Smooth muscle cell (in vitro differentiated cells): ENCODE measurements around the gene TSTD2. TPM values are rescaled to one million over a fixed set of nuclear protein-coding genes. Genes with fewer than 3 reads are reported as not detected.

ENCODE experiments used
- DNase-seq: peaks from one replicate; lab custom pipeline; 2025; ENCODE audit not compliant: unreplicated experiment; lab: John Stamatoyannopoulos, UW
- H2AFZ ChIP-seq: fragments of 200-600 bp; sonication (generic); 2 replicates; pipeline ENCODE4 v1.6.0; 2016; ENCODE audit warnings: antibody characterized with exemption, low read depth, mild to moderate bottlenecking
- H3F3A ChIP-seq: fragments of 200-600 bp; sonication (generic); 2 replicates; pipeline ENCODE4 v1.6.0; 2017; ENCODE audit warnings: antibody characterized with exemption, low read depth
- H3K27ac ChIP-seq: fragments of 200-600 bp; sonication (generic); 2 replicates; pipeline ENCODE4 v1.5.1; 2016; ENCODE audit warnings: low read depth, mild to moderate bottlenecking
- H3K27me3 ChIP-seq: fragments of 200-600 bp; sonication (generic); 2 replicates; pipeline ENCODE4 v1.6.1; 2016; ENCODE audit warnings: low read depth, mild to moderate bottlenecking
- H3K36me3 ChIP-seq: fragments of 200-600 bp; sonication (generic); 2 replicates; pipeline ENCODE4 v1.5.1; 2016; ENCODE audit warnings: low read depth
- H3K4me1 ChIP-seq: fragments of 200-600 bp; sonication (generic); 2 replicates; pipeline ENCODE4 v1.5.1; 2016; ENCODE audit warnings: low read depth
- H3K4me2 ChIP-seq: fragments of 200-600 bp; sonication (generic); 2 replicates; pipeline ENCODE4 v1.6.0; 2016; ENCODE audit warnings: mild to moderate bottlenecking
- H3K4me3 ChIP-seq: fragments of 200-600 bp; sonication (generic); 2 replicates; pipeline ENCODE4 v1.5.1; 2016; ENCODE audit warnings: mild to moderate bottlenecking
- H3K79me2 ChIP-seq: fragments of 200-600 bp; sonication (generic); 2 replicates; pipeline ENCODE4 v1.6.0; 2016; ENCODE audit warnings: low read depth, mild to moderate bottlenecking
- H3K9ac ChIP-seq: fragments of 200-600 bp; sonication (generic); 2 replicates; pipeline ENCODE4 v1.6.0; 2016; ENCODE audit warnings: low read depth
- H3K9me3 ChIP-seq: fragments of 200-600 bp; sonication (generic); replicated peaks from 2 replicates; pipeline ENCODE4 v1.5.1; 2016; ENCODE audit warnings: low read depth
- H4K20me1 ChIP-seq: fragments of 200-600 bp; sonication (generic); 2 replicates; pipeline ENCODE4 v1.6.0; 2016; ENCODE audit warnings: low read depth
- CTCF ChIP-seq: fragments of 200-600 bp; sonication (generic); IDR thresholded peaks from 2 replicates; pipeline ENCODE4 v1.5.1; 2017; ENCODE audit warnings: borderline replicate concordance, mild to moderate bottlenecking, antibody characterized with exemption; ENCODE audit not compliant: insufficient read depth, poor library complexity, severe bottlenecking
- WGBS: methylation state at CpG from one replicate; pipeline ENCODE4 v1.1.7; 2016; ENCODE audit warnings: low lambda C conversion rate; 5-methylcytosine and 5-hydroxymethylcytosine counted together
- polyA plus RNA-seq: library from polyadenylated mRNA; unstranded; fragments of >200 nt; fragmentation: Nextera tagmentation; extraction: Ambion mirVana; gene quantifications from 2 replicates; pipeline ENCODE4 v1.2.1, GENCODE V29; 2016
- total RNA-seq: library from RNA; depleted of rRNA; stranded (reverse); fragments of >200 nt; gene quantifications from 2 replicates; pipeline ENCODE4 v1.2.3, GENCODE V29; 2014

TSTD2 gene
- total and polyA plus RNA-seq, 2 experiments from 2014 or later, result 8.5 to 23.5 TPM

- no peak for DNase-seq
- H2AFZ ChIP-seq, result no peak overlapping the region
- WGBS, result 77% methylated on average over 7 of the region's 7 CpGs
- no peaks in the 10 kb centered on the region for H3K27me3 ChIP-seq
- no peaks in the 10 kb centered on the region for H3K9me3 ChIP-seq
- peaks cover 31% of the 10 kb centered on the region for H3K4me1 ChIP-seq
- H3K4me2 ChIP-seq, result peak overlapping the region; percentile 88
- no peak for TF ChIP-seq CTCF
- H3F3A ChIP-seq, result peaks cover 11% of the 10 kb centered on the region
- H3K79me2 ChIP-seq, result peaks cover 81% of the 10 kb centered on the region
- H3K4me3 ChIP-seq, result peak overlapping the region; percentile 81
- H3K27ac ChIP-seq, result peak overlapping the region; percentile 98
- peak overlapping the region; percentile 95 for H3K9ac ChIP-seq
- peaks cover 51% of the 10 kb centered on the region for H4K20me1 ChIP-seq
- no peaks in the 10 kb centered on the region for H3K36me3 ChIP-seq
Observed at GRCh38 chr9:97635026-97635425, 1.9 kb upstream of the TSTD2 start.

GRCh38 chr9:97633859-97634490 is 807 bp upstream of the TSTD2 start:
- H3K4me2 ChIP-seq, result peak overlapping the region; percentile 88
- peak overlapping the region; percentile 95 for H3K9ac ChIP-seq
- H3K27me3 ChIP-seq, result no peaks in the 10 kb centered on the region
- H3K9me3 ChIP-seq, result no peaks in the 10 kb centered on the region
- H3K4me3 ChIP-seq, result peak overlapping the region; percentile 81
- H3K79me2 ChIP-seq, result peaks cover 79% of the 10 kb centered on the region
- no peak for TF ChIP-seq CTCF
- H3F3A ChIP-seq, result peaks cover 11% of the 10 kb centered on the region
- no peak for DNase-seq
- under 1% methylated on average over 43 of the region's 43 CpGs for WGBS
- no peaks in the 10 kb centered on the region for H3K36me3 ChIP-seq
- H2AFZ ChIP-seq, result no peak overlapping the region
- peaks cover 31% of the 10 kb centered on the region for H3K4me1 ChIP-seq
- H4K20me1 ChIP-seq, result peaks cover 40% of the 10 kb centered on the region
- H3K27ac ChIP-seq, result peak overlapping the region; percentile 98

- H3K4me3 ChIP-seq, result peak overlapping the region; percentile 81
- no peak for TF ChIP-seq CTCF
- peak overlapping the region; percentile 95 for H3K9ac ChIP-seq
- H3K4me1 ChIP-seq, result peaks cover 29% of the 10 kb centered on the region
- no peaks in the 10 kb centered on the region for H3K27me3 ChIP-seq
- H3K27ac ChIP-seq, result peak overlapping the region; percentile 98
- peak overlapping the region; percentile 81 for H2AFZ ChIP-seq
- H3K4me2 ChIP-seq, result peak overlapping the region; percentile 88
- peak; percentile 33 for DNase-seq
- H3K36me3 ChIP-seq, result no peaks in the 10 kb centered on the region
- H3K79me2 ChIP-seq, result peaks cover 78% of the 10 kb centered on the region
- peaks cover 34% of the 10 kb centered on the region for H4K20me1 ChIP-seq
- peaks cover 11% of the 10 kb centered on the region for H3F3A ChIP-seq
- 1% methylated on average over 27 of the region's 27 CpGs for WGBS
- H3K9me3 ChIP-seq, result no peaks in the 10 kb centered on the region
Observed at GRCh38 chr9:97632248-97632984, 752 bp downstream of the TSTD2 start.

- no peak overlapping the region for H3K9ac ChIP-seq
- DNase-seq, result no peak
- peaks cover 27% of the 10 kb centered on the region for H4K20me1 ChIP-seq
- no peaks in the 10 kb centered on the region for H3K27me3 ChIP-seq
- TF ChIP-seq CTCF, result no peak
- H3K27ac ChIP-seq, result no peak overlapping the region
- no peak overlapping the region for H3K4me2 ChIP-seq
- H3K79me2 ChIP-seq, result peaks cover 71% of the 10 kb centered on the region
- peaks cover 11% of the 10 kb centered on the region for H3F3A ChIP-seq
- H3K4me1 ChIP-seq, result peaks cover 17% of the 10 kb centered on the region
- H2AFZ ChIP-seq, result no peak overlapping the region
- peaks cover 5% of the 10 kb centered on the region for H3K36me3 ChIP-seq
- no peak overlapping the region for H3K4me3 ChIP-seq
- H3K9me3 ChIP-seq, result no peaks in the 10 kb centered on the region
Observed at GRCh38 chr9:97630591-97630990, 2.6 kb downstream of the TSTD2 start.
